Measurements from ENCODE around the gene ZNF431.
"Not testable (repeated sequence)": the region's sequence is repeated elsewhere in the genome, so short reads cannot be mapped to it uniquely, and the experiment has no call there.

The ZNF431 gene

GRCh38 chr19:21148681-21149080 is 6.8 kb downstream of the ZNF431 start:
- no peak for DNase-seq

GRCh38 chr19:21149877-21150276 is 8.0 kb downstream of the ZNF431 start:
- DNase-seq: no peak

GRCh38 chr19:21151460-21151859 is 9.6 kb downstream of the ZNF431 start:
- DNase-seq: no peak

GRCh38 chr19:21158523-21159135 is 16.8 kb downstream of the ZNF431 start:
- DNase-seq: no peak

GRCh38 chr19:21164541-21164940 is 22.7 kb downstream of the ZNF431 start:
- no peak for DNase-seq

- no peak for DNase-seq
These were observed 24.6 kb downstream of the ZNF431 start for GRCh38 chr19:21166436-21166835.

- no peak for DNase-seq
These were observed 55.9 kb downstream of the ZNF431 start for GRCh38 chr19:21197590-21198295.

GRCh38 chr19:21202865-21203494 is 61.1 kb downstream of the ZNF431 start:
- no peak for DNase-seq

- no peak for DNase-seq
These were observed 68.3 kb downstream of the ZNF431 start for GRCh38 chr19:21210037-21210621.

GRCh38 chr19:21221693-21222092 is 79.9 kb downstream of the ZNF431 start:
- no peak for DNase-seq

GRCh38 chr19:21229938-21230337 is 88.1 kb downstream of the ZNF431 start:
- DNase-seq: not testable (repeated sequence)

- no peak for DNase-seq
These were observed 91.9 kb downstream of the ZNF431 start for GRCh38 chr19:21233691-21234090.

- not testable (repeated sequence) for DNase-seq
These were observed 94.9 kb downstream of the ZNF431 start for GRCh38 chr19:21236751-21237150.

GRCh38 chr19:21238670-21239069 is 96.8 kb downstream of the ZNF431 start:
- no peak for DNase-seq

Measured in NCI-H1930 (cell line).